GM21360 (cell line): ENCODE measurements around the gene AQR.
"Not testable (repeated sequence)": the region's sequence is repeated elsewhere in the genome, so short reads cannot be mapped to it uniquely, and the experiment has no call there.

ENCODE experiments used
- ATAC-seq: cut with Tn5 transposase; IDR thresholded peaks from one replicate; pipeline ENCODE4 v1.9.1; 2021; ENCODE audit warnings: mild to moderate bottlenecking, moderate library complexity; ENCODE audit not compliant: unreplicated experiment

AQR gene

DNA sequence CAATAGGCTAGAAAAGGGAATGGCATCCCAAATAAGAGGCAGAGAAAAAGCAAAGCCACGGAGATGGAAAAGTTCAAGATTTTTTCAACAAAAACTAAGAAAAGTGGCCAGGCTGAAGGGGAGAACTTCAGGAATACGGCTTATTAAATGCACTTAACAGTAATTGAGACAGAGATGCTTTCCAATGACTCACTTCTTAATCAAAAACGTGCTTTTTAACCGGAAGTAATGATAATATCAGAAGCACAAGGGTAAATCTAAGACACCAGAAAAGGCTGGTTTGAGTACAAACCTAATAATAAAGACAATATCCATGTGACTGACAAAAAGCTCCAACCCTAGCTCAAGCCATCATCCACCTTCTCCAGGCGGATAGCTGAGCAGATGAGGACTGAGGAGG is 149.4 kb downstream of the AQR start:
- ATAC-seq: no peak

GRCh38 chr15:34818526-34818925 is 151.0 kb downstream of the AQR start:
- no peak for ATAC-seq

DNA sequence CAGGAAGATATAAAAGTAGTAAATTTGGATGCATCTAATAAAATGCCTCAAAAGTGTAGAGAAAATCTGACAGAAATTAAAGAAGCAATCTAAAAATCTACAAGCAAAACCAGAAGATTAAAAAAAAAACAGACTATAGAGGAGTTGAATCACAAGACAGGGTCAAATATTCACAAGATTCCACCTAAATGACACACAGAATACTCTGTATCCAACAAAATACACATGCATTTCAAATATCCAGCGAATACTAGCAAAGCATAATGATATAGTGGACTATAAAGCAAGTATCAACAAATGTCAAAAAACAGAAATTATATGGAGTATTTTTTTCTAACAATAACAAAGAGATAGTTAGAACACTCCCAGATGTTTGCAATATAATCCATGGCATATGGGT is 153.7 kb downstream of the AQR start:
- ATAC-seq: no peak

- ATAC-seq: no peak
These were observed 155.9 kb downstream of the AQR start for GRCh38 chr15:34813446-34814190.

DNA sequence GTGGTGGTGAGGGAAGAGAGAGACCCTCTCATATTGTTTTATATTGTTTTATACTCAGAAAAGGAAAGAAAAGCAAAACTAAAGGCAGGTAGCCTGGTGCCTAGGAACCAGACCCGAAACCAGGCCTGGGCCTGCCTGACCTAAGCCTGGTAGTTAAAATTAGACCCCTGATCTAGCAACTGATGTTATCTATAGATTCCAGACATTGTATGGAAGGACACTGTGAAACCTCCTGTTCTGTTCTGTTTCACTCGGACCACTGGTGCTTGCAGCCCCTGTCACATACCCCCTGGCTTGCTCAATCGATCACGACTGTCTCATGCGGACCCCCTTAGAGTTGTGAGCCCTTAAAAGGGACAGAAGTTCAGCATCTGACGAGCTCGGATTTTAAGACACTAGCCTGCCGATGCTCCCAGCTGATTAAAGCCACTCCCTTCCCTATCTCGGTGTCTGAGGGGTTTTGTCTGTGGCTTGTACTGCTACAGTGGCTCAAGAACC is 156.6 kb downstream of the AQR start:
- ATAC-seq: not testable (repeated sequence)

- no peak for ATAC-seq
These were observed 157.2 kb downstream of the AQR start for GRCh38 chr15:34812369-34812768.

DNA sequence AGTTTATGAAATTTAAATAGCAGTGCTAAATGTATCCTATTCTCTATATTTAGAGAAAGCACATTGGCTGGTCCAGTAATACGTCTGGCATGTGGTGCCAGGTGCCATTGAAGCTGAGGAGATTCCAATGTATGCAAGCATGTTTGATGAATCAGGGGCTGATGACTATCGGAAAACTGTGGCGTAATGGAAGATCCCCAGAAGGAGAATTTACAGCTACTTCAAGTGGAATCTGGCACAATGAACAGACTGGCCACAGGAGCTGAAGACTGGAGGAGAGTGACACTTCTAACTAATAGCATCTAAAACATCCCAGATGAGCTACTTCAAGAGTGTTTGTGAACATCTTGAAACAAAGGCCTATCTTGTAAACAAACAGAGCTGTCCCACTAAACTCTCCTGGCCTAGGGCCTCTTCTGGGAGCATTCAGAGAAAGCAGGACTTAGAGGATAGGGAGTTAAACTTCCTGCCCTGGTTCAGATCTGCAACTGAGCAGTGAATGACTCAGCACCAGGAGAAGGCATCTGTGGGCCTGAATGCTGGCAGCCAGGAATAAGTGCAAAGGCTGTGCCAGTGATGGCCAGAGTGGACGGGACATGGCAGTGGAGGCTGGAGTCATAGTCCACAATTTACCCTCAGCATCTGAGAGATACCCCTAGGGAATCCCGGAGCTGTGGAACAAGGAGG is 159.0 kb downstream of the AQR start:
- no peak for ATAC-seq

GRCh38 chr15:34809186-34809585 is 160.4 kb downstream of the AQR start:
- no peak for ATAC-seq

- no peak for ATAC-seq
These were observed 161.5 kb downstream of the AQR start for GRCh38 chr15:34808016-34808415.

GRCh38 chr15:34807241-34807640 is 162.3 kb downstream of the AQR start:
- ATAC-seq: not testable (repeated sequence)

DNA sequence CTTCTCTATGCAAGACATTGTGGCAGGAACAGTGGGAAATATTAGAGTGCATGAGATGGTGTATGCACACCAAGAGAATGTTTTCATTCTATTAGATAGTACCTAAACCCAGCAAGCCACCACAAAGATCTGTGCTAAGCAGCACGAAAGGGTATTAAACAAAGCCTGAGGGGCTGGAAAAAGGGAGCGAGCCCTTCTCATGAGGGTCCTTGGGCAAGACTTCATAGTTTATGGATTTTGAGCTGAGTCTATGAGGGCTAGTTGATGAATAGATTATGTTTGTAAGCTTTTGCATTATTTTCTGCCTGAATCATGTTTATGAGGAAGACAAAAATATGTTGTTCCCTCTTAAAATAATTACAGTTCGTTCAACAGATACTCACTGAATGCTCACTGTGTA is 164.8 kb downstream of the AQR start:
- ATAC-seq: no peak

- ATAC-seq: no peak
These were observed 165.4 kb downstream of the AQR start for GRCh38 chr15:34804113-34804512.

- ATAC-seq: no peak
These were observed 166.5 kb downstream of the AQR start for GRCh38 chr15:34802803-34803750.

DNA sequence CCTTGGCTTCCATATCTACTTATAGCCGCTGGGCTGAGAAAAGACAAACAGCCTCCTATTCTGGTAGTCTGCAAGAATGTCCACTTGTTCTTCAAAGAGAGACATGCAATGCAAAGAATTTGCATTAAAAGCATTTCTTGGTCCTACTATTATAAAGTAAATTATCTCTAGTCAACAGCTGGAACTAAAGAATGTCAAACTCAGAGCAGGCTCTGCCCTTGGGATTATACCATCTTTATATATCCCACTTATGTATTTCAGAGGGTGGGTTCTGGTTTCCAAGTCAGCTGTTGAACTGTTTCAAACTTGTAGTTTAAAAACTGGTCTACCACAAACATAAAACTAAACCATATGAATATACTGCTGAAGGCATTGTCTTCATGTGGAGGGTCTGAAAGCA is 167.2 kb downstream of the AQR start:
- ATAC-seq: no peak
